IMR-90 (cell line): Measurements from ENCODE around the gene ESAM. TPM values are rescaled to one million over a fixed set of nuclear protein-coding genes. Genes with fewer than 3 reads are reported as not detected.

Experiments used
- ATAC-seq: fragments of 200-7000 bp; cut with Tn5 transposase; 2 replicates; pipeline ENCODE4 v1.9.1; 2020; ENCODE audit warnings: low read depth, mild to moderate bottlenecking, moderate library complexity
- BruUV-seq: library from RNA; stranded (reverse); fragments of 400-500 nt; replicated peaks from 2 replicates; lab custom pipeline; 2021; lab: Mats Ljungman, UMichigan
- CTCF ChIA-PET: fragments of 300-600 bp; formaldehyde crosslinking; extraction: SDS; loops from one replicate; lab custom pipeline; 2021; ENCODE audit warnings: antibody characterized with exemption; lab: Yijun Ruan, JAX
- POLR2A ChIA-PET: fragments of 300-600 bp; sonication (Branson Sonifier 250); formaldehyde crosslinking; loops from one replicate; lab custom pipeline; 2022; ENCODE audit warnings: antibody characterized with exemption; ENCODE audit not compliant: unreplicated experiment; lab: Charles Lee
- DNase-seq: peaks from one replicate; pipeline ENCODE4 v3.0.0; 2013
- H2AFZ ChIP-seq: replicated peaks from 2 replicates; pipeline ENCODE3; 2013; ENCODE audit warnings: low read length, mild to moderate bottlenecking; ENCODE audit not compliant: poor library complexity
- H2AK5ac ChIP-seq: 2 replicates; pipeline ENCODE4 v1.6.1; 2013; ENCODE audit warnings: low read depth, low read length, inconsistent platforms
- H2AK9ac ChIP-seq: replicated peaks from 2 replicates; pipeline ENCODE3; 2013; ENCODE audit warnings: mild to moderate bottlenecking, low read depth, low read length, moderate library complexity; ENCODE audit not compliant: poor library complexity
- H2BK120ac ChIP-seq: 2 replicates; pipeline ENCODE4 v1.6.1; 2013; ENCODE audit warnings: low read depth, low read length, inconsistent platforms
- H2BK15ac ChIP-seq: 3 replicates; pipeline ENCODE4 v1.6.1; 2013; ENCODE audit warnings: low read depth, low read length, inconsistent platforms
- H2BK20ac ChIP-seq: 2 replicates; pipeline ENCODE4 v1.6.1; 2013; ENCODE audit warnings: low read depth, mild to moderate bottlenecking, inconsistent platforms, low read length, moderate library complexity
- H2BK5ac ChIP-seq: 2 replicates; pipeline ENCODE4 v1.6.1; 2013; ENCODE audit warnings: mild to moderate bottlenecking, low read depth, low read length, inconsistent platforms; ENCODE audit not compliant: poor library complexity, severe bottlenecking
- H3K14ac ChIP-seq: replicated peaks from 2 replicates; pipeline ENCODE4 v1.6.1; 2013; ENCODE audit warnings: low read depth, low read length, inconsistent platforms
- H3K18ac ChIP-seq: 2 replicates; pipeline ENCODE4 v1.6.1; 2013; ENCODE audit warnings: low read depth, low read length, control low read depth
- H3K23ac ChIP-seq: 2 replicates; pipeline ENCODE4 v1.6.1; 2013; ENCODE audit warnings: low read depth, low read length, inconsistent platforms
- H3K27ac ChIP-seq: 2 replicates; pipeline ENCODE4 v1.5.1; 2013; ENCODE audit warnings: mild to moderate bottlenecking, control low read depth, low read length; ENCODE audit not compliant: insufficient read depth
- H3K27me3 ChIP-seq: 2 replicates; pipeline ENCODE4 v1.6.1; 2013; ENCODE audit warnings: low read length; ENCODE audit not compliant: control insufficient read depth, insufficient read depth
- H3K36me3 ChIP-seq: 2 replicates; pipeline ENCODE4 v1.6.1; 2013; ENCODE audit warnings: low read length, mixed read lengths; ENCODE audit not compliant: control insufficient read depth, insufficient read depth
- H3K4ac ChIP-seq: 2 replicates; pipeline ENCODE4 v1.6.1; 2013; ENCODE audit warnings: low read depth, low read length, inconsistent platforms
- H3K4me1 ChIP-seq: 2 replicates; pipeline ENCODE4 v1.6.1; 2013; ENCODE audit warnings: low read length, mixed read lengths; ENCODE audit not compliant: control insufficient read depth, insufficient read depth
- H3K4me2 ChIP-seq: 2 replicates; pipeline ENCODE4 v1.6.1; 2013; ENCODE audit warnings: low read depth, mild to moderate bottlenecking, control low read depth, low read length, moderate library complexity
- H3K4me3 ChIP-seq: 2 replicates; pipeline ENCODE4 v1.5.1; 2013; ENCODE audit warnings: low read depth, mild to moderate bottlenecking, control low read depth, low read length, moderate library complexity; ENCODE audit not compliant: insufficient read depth
- H3K56ac ChIP-seq: 2 replicates; pipeline ENCODE4 v1.6.1; 2013; ENCODE audit warnings: low read length, inconsistent platforms; ENCODE audit not compliant: insufficient read depth; ENCODE audit errors: extremely low read depth
- H3K79me1 ChIP-seq, 2 experiments: 2 replicates each; pipeline ENCODE4 v1.6.1; 2013; ENCODE audit warnings: low read length in 2 of 2, inconsistent platforms in 1 of 2, low read depth in 1 of 2
- H3K9ac ChIP-seq: 2 replicates; pipeline ENCODE4 v1.6.1; 2013; ENCODE audit warnings: low read depth, low read length, control low read depth
- H3K9me1 ChIP-seq: 2 replicates; pipeline ENCODE4 v1.6.1; 2013; ENCODE audit warnings: low read length, inconsistent platforms; ENCODE audit not compliant: insufficient read depth
- H3K9me3 ChIP-seq: 2 replicates; pipeline ENCODE4 v1.6.1; 2013; ENCODE audit warnings: low read length; ENCODE audit not compliant: control insufficient read depth, insufficient read depth
- H4K20me1 ChIP-seq: 2 replicates; pipeline ENCODE4 v1.6.1; 2013; ENCODE audit warnings: low read length, inconsistent platforms; ENCODE audit not compliant: insufficient read depth
- H4K5ac ChIP-seq: 2 replicates; pipeline ENCODE4 v1.6.1; 2013; ENCODE audit warnings: mild to moderate bottlenecking, low read depth, low read length, control low read depth
- H4K8ac ChIP-seq, 2 experiments: 2 replicates each; pipeline ENCODE4 v1.6.1; 2013; ENCODE audit warnings: low read depth in 2 of 2, low read length in 2 of 2, control low read depth in 1 of 2, inconsistent platforms in 1 of 2
- H4K91ac ChIP-seq: 2 replicates; pipeline ENCODE4 v1.6.1; 2013; ENCODE audit warnings: low read depth, low read length, inconsistent platforms; ENCODE audit not compliant: insufficient read depth
- BHLHE40 ChIP-seq: fragments of 150-350 bp; IDR thresholded peaks from 2 replicates; pipeline ENCODE4 v1.6.1; 2016; ENCODE audit warnings: mild to moderate bottlenecking, low read depth, low read length
- MXI1 ChIP-seq: IDR thresholded peaks from 2 replicates; pipeline ENCODE4 v1.6.1; 2012; ENCODE audit warnings: low read depth, mild to moderate bottlenecking, low read length, moderate library complexity, borderline replicate concordance
- POLR2A ChIP-seq: IDR thresholded peaks from 2 replicates; pipeline ENCODE4 v1.6.1; 2012; ENCODE audit warnings: mild to moderate bottlenecking, low read depth, low read length
- RAD21 ChIP-seq: IDR thresholded peaks from 2 replicates; pipeline ENCODE4 v1.6.1; 2012; ENCODE audit warnings: low read length, improper control_type of control experiment
- RFX5 ChIP-seq: IDR thresholded peaks from 2 replicates; pipeline ENCODE4 v1.8.0; 2012; ENCODE audit warnings: low read depth, mild to moderate bottlenecking, low read length, moderate library complexity
- WGBS, 2 experiments: methylation state at CpG; one replicate each; pipeline versions ENCODE4 v1.1.5 to v1.1.7; 2013; ENCODE audit warnings: missing lambda C conversion rate in 2 of 2; ENCODE audit not compliant: insufficient read length in 1 of 2; ENCODE audit errors: extremely low coverage in 2 of 2; 5-methylcytosine and 5-hydroxymethylcytosine counted together
- dilution Hi-C: fragments of 300-500 bp; cut with HindIII; formaldehyde crosslinking; loops from one replicate; pipeline ENCODE4 v1.14.3; 2018; ENCODE audit warnings: low sequenced_read_pairs; ENCODE audit not compliant: unreplicated experiment
- in situ Hi-C: fragments of 300-500 bp; cut with MboI; formaldehyde crosslinking; loops from 3 replicates; pipeline ENCODE4 v1.14.3; 2019; ENCODE audit warnings: low sequenced_read_pairs, inconsistent platforms, mixed read lengths
- intact Hi-C: fragments of 100-400 bp; cut with micrococcal nuclease; formaldehyde crosslinking; loops from 2 replicates; pipeline ENCODE4 v1.10.0; 2022
- polyA plus RNA-seq, 3 experiments: library from polyadenylated mRNA; depleted of rRNA; stranded (reverse); fragments of >200 nt; gene quantifications; 2 replicates each; pipeline ENCODE4 v1.2.3, GENCODE V29; 2012; ENCODE audit warnings: low replicate concordance in 1 of 3
- total RNA-seq: library from RNA; depleted of rRNA; stranded (reverse); fragments of >200 nt; gene quantifications from 2 replicates; pipeline ENCODE4 v1.2.3, GENCODE V29; 2012
- TF ChIP-seq, protein P1 (sequence below): fragments of 150-350 bp; IDR thresholded peaks from 2 replicates; pipeline ENCODE4 v1.6.1; 2016; ENCODE audit warnings: low read depth, mild to moderate bottlenecking, low read length, moderate library complexity, borderline replicate concordance
- TF ChIP-seq, protein P2 (sequence below): conservative IDR thresholded peaks from 2 replicates; pipeline ENCODE4 v1.5.1; 2012; ENCODE audit warnings: mild to moderate bottlenecking, low read depth, low read length, improper control_type of control experiment
- TF ChIP-seq, protein P3 (sequence below): fragments of 150-350 bp; IDR thresholded peaks from 2 replicates; pipeline ENCODE4 v1.6.1; 2017; ENCODE audit warnings: mild to moderate bottlenecking, antibody characterized with exemption, low read length, low read depth

The ESAM gene
- total and polyA plus RNA-seq, 2 of the 4 experiments (the other 2 are of a cell fraction): under 0.01 to 0.12 TPM

DNA sequence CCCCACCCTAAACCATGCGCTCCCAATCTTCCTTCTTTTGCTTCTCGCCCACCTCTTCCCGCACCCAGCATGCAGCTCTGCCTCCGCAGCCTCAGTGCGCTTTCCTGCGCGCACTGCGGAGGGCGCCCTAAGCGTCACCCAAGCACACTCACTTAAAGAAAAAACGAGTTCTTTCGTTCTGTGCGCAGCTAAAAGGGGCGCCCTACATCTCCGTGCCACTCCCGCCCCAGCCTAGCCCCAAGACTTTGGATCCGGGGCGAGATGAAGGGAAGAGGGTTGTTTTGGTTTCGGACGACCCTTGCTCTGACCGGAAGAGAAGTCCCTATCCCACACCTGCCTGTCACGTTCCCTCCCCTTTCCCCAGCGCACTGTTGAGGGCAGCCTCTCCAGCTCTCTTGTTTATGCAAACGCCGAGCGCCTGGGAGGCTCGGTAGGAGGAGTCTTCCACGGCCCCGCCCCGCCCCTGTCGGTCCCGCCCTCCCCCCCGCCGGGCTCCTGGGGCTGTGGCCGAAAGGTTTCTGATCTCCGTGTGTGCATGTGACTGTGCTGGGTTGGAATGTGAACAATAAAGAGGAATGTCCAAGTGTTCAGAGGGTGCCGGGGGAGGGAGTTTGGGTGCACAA, 15.4 kb downstream of the ESAM start (continued):
- TF ChIP-seq MXI1: no peak
- TF ChIP-seq RAD21: peak; percentile 35
- no peak for TF ChIP-seq RFX5
- TF ChIP-seq POLR2A: no peak

DNA sequence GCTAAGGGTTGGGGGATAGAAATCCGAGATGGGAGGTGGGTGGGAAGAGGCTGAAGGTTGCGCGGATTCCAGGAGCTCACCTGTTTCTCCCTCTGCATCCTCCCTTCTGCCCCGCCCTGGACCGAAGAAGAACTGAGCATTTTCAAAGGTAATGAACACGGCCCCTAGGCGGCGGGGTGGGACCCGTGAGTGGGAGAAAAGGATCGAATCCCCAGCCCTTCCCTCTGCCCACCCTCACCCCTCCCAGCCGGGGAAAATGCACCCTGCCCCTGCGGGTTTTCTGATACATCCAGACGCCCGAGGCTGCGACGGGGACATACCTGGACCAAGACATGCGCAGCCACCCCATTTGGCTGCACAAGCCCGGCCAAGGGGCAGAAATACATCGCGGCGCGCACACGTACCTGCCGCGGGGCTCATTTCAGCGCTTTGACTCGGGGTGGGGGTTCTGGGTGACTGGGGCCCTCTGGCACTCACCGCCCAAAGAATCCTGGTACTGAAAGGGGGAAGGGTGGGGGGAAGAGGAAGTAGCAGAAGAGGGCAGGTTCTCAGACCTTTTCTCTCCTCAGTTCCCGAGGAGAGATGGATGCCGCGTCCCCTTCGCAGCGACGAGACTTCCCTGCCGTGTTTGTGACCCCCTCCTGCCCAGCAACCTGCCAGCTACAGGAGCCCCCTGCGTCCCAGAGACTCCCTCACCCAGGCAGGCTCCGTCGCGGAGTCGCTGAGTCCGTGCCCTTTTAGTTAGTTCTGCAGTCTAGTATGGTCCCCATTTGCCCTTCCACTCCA, 16.1 kb downstream of the ESAM start:
- BruUV-seq: no TSS peak
- Histone ChIP-seq H3K14ac (peak overlapping the region; percentile 87), H4K91ac (peak overlapping the region; percentile 52), H3K56ac (no peak overlapping the region), H2AK9ac (peak overlapping the region; percentile 74), H3K18ac (peak overlapping the region; percentile 1; the same call in 1 of the 2 replicates), H3K27me3 (no peaks in the 10 kb centered on the region; the same call in 1 of the 2 replicates), H4K8ac (peak overlapping the region; percentile 30 to 92; a peak in 3 of 4 replicates), H2BK120ac (peak overlapping the region; percentile 22; the same call in 1 of the 2 replicates), H3K4ac (peak overlapping the region; percentile 51), H3K36me3 (no peaks in the 10 kb centered on the region), H3K79me1 (peaks cover 0 to under 1% of the 10 kb centered on the region in 2 experiments; a peak in 1 of 4 replicates), H2AFZ (peak overlapping the region; percentile 100), H4K20me1 (no peaks in the 10 kb centered on the region), H3K23ac (peak overlapping the region; percentile 90), H2BK5ac (no peak overlapping the region), H2AK5ac (peak overlapping the region; percentile 64), H3K4me1 (peaks cover 10% of the 10 kb centered on the region), H3K27ac (peak overlapping the region; percentile 4; the same call in 1 of the 2 replicates), H2BK20ac (no peak overlapping the region), H4K5ac (peak overlapping the region; percentile 13; the same call in 1 of the 2 replicates), H3K4me3 (peak overlapping the region; percentile 58), H3K9me3 (no peaks in the 10 kb centered on the region), H3K9me1 (peaks cover 14% of the 10 kb centered on the region), H3K9ac (peak overlapping the region; percentile 12), H2BK15ac (peak overlapping the region; percentile 61; the same call in 1 of the 3 replicates), H3K4me2 (peak overlapping the region; percentile 85)
- CTCF ChIA-PET: interaction anchor here (0.9 to 1.3 kb wide), 6 partner anchors 12 to 130 kb away, joined by 3 to 5 read pairs (median 3); no protein-coding TSS in a partner anchor
- POLR2A ChIA-PET: no interaction called here
- dilution Hi-C loops (no loop called here), in situ Hi-C loops (no loop called here), intact Hi-C loops (loop anchor here (10.0 kb wide), 1 partner anchor 71 kb away; the partner anchor contains the start of genes SIAE and SPA17)
- no peak for TF ChIP-seq BHLHE40
- TF ChIP-seq, protein P1, sequence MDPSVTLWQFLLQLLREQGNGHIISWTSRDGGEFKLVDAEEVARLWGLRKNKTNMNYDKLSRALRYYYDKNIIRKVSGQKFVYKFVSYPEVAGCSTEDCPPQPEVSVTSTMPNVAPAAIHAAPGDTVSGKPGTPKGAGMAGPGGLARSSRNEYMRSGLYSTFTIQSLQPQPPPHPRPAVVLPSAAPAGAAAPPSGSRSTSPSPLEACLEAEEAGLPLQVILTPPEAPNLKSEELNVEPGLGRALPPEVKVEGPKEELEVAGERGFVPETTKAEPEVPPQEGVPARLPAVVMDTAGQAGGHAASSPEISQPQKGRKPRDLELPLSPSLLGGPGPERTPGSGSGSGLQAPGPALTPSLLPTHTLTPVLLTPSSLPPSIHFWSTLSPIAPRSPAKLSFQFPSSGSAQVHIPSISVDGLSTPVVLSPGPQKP: no peak
- TF ChIP-seq, protein P2, sequence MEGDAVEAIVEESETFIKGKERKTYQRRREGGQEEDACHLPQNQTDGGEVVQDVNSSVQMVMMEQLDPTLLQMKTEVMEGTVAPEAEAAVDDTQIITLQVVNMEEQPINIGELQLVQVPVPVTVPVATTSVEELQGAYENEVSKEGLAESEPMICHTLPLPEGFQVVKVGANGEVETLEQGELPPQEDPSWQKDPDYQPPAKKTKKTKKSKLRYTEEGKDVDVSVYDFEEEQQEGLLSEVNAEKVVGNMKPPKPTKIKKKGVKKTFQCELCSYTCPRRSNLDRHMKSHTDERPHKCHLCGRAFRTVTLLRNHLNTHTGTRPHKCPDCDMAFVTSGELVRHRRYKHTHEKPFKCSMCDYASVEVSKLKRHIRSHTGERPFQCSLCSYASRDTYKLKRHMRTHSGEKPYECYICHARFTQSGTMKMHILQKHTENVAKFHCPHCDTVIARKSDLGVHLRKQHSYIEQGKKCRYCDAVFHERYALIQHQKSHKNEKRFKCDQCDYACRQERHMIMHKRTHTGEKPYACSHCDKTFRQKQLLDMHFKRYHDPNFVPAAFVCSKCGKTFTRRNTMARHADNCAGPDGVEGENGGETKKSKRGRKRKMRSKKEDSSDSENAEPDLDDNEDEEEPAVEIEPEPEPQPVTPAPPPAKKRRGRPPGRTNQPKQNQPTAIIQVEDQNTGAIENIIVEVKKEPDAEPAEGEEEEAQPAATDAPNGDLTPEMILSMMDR: 0 out of 2 replicates have a peak, but pooled peaks have one; percentile 11
- TF ChIP-seq, protein P3, sequence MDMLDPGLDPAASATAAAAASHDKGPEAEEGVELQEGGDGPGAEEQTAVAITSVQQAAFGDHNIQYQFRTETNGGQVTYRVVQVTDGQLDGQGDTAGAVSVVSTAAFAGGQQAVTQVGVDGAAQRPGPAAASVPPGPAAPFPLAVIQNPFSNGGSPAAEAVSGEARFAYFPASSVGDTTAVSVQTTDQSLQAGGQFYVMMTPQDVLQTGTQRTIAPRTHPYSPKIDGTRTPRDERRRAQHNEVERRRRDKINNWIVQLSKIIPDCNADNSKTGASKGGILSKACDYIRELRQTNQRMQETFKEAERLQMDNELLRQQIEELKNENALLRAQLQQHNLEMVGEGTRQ: no peak
- ATAC-seq (no peak; the same call in 1 of the 2 replicates), DNase-seq (no peak)
- 22% methylated on average over 11 of the region's 41 CpGs; no CpG with 5 or more reads in 1 of the 2 experiments for WGBS, 2 experiments
